NCI-H526 treated with DMSO at 0.1 percent for 48 hours (cell line): Measurements from ENCODE around the gene ELANE.
"Not testable (repeated sequence)": the region's sequence is repeated elsewhere in the genome, so short reads cannot be mapped to it uniquely, and the experiment has no call there.

Experiments
- DNase-seq: peaks from one replicate; lab custom pipeline; 2025; lab: John Stamatoyannopoulos, UW

ELANE gene

DNA sequence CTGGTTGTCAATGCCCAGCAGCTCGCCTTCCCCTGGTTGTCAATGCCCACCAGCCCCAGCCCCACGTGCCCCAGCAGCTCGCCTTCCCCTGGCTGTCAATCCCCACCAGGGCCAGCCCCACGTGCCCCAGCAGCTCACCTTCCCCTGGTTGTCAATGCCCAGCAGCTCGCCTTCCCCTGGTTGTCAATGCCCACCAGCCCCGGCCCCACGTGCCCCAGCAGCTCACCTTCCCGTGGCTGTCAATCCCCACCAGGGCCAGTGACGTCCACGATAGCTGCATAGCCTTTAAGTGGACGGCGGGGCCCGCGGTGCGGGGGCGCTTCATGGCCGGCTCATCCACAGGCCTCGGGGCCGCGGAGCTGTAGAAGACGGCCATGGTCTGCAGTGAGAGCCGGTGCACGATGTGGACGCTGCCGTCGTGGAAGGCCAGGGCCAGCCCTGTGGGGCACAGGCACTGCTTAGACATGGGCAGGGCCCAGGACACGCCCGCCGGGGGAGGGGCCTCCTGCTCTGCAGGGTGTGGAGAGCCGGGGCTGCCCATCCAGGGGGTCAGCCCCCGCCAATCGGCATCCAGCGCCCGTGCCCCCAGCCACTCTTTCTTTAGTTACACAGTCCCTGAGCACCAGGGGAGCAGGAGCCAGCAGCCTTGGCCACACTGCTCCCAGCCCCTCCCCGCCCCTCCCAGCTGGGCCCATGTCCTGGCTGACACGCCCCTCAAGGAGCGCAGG is 27.8 kb downstream of the ELANE start:
- DNase-seq, result no peak

DNA sequence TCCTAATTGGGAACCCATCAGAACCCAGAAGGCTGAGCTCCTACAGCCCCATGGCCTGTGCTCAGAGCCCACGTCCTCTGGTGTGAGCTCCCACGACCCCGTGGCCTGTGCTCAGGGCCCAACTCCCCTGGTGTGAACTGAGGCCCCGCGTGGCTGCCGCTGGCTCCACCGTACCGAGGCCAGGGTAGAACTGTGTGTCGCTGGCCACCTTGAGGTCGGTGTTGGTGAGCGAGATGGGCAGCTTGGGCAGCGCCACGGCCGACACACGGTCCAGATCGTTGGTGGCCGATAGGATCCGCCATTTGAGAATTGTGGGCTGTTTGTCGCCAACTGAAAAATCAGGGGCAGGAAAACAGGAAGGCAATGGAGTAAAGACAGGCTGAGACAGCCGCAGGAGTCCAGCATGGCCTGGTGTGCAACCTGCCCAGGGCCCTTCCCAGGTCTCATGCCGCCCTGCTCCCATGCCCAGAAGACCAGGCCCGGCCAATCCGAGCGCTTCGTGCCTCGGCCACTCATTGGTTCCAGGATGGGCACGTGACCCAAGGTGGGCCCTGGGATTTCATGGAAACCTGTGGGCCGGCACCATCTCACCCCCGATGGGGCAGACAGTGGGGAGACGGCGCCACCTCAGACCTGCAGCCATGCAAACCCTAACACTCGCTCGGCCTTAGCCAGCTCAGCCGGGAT is 29.4 kb downstream of the ELANE start:
- DNase-seq, result no peak

- no peak for DNase-seq
Observed at GRCh38 chr19:882871-883497, 30.9 kb downstream of the ELANE start.

- DNase-seq, result no peak
Observed at GRCh38 chr19:883661-884211, 31.6 kb downstream of the ELANE start.

- no peak for DNase-seq
Observed at GRCh38 chr19:884420-885211, 32.5 kb downstream of the ELANE start.

GRCh38 chr19:885536-886224 is 33.6 kb downstream of the ELANE start:
- no peak for DNase-seq

- DNase-seq, result no peak
Observed at GRCh38 chr19:887072-887471, 35.0 kb downstream of the ELANE start.

- no peak for DNase-seq
Observed at GRCh38 chr19:887599-887998, 35.5 kb downstream of the ELANE start.

DNA sequence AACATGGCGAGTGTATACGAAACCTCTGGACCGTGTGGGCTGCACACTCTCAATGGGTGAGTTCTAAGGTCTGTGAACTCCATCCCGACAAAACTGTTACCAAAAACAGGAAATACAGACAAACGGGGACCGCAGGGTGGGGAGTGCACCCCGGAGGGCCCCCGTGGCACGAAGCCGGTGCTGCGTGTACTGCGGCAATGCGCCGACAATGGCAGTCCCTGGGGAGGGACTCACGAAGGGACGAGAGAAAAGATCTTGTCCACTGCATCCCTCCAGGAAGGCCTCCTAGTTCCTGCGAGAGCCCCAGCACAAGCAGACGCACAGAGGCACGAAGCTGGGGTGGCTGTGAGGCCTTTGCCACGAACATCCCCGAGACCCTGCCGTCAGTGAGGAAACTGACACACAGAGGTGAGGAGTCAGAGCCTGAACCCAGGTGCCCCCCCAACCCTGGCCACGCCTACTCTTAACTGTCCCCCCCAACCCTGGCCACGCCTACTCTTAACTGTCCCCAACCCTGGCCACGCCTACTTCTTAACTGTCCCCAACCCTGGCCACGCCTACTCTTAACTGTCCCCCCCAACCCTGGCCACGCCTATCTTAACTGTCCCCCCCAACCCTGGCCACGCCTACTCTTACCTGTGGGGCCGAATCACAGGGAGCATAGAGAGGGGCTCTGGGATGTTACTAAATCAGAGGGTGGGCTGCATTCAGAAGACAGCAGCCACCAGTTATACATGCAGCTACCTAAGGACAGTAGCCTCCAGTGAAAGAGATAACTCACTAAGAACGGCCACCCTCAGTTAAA is 36.7 kb downstream of the ELANE start:
- DNase-seq, result no peak

DNA sequence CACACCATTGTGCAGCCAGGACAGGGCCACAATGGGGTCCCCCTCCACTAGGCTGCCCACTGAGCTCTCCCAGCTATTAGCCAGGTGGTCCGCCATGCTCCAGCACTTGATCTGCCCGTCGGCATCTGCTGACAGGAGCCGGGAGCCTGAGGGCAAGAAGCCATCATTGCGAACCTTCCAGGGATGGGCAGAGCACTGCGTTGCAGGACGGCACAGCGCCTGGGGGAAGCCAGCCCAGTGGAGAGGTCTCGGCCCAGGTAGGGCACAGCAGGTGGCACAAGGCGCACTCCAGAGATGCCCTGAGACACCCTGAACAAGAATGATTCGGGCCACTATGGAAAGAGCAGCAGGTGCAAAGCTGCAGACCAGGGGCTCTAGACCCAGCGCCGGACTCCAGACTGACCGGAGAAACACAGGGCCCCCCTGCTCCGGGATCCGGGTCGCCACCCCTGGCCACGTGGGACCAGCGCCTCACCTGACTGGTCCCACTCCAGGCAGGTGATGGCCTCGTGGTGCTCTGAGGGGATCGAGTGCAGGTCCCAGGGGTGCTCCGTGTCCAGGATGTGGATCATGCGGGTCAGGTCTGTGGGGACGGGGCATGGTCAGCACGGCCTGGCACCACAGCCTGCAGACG is 37.7 kb downstream of the ELANE start:
- no peak for DNase-seq

GRCh38 chr19:890831-891230 is 38.7 kb downstream of the ELANE start:
- DNase-seq, result no peak

DNA sequence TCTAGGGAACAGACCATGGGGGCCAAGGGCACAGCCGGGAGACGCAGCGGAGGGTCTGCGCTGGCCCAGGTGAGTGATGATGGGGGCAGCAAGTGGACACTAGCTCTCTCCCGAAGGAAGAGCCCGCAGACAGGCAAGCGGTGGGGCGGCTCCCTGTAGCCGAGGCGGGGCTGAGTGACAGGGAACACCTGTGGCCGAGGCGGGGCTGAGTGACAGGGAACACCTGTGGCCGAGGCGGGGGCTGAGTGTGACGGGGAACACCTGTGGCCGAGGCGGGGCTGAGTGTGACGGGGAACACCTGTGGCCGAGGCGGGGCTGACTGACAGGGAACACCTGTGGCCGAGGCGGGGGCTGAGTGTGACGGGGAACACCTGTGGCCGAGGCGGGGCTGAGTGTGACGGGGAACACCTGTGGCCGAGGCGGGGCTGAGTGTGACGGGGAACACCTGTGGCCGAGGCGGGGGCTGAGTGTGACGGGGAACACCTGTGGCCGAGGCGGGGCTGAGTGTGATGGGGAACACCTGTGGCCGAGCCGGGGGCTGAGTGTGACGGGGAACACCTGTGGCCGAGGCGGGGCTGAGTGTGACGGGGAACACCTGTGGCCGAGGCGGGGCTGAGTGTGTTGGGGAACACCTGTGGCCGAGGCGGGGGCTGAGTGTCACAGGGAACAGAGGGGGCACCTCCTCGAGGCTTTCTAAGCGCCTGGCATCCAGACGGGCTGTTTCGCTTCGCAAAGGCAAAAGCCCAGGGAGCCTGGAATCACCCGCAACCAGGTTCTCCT is 39.5 kb downstream of the ELANE start:
- not testable (repeated sequence) for DNase-seq

DNA sequence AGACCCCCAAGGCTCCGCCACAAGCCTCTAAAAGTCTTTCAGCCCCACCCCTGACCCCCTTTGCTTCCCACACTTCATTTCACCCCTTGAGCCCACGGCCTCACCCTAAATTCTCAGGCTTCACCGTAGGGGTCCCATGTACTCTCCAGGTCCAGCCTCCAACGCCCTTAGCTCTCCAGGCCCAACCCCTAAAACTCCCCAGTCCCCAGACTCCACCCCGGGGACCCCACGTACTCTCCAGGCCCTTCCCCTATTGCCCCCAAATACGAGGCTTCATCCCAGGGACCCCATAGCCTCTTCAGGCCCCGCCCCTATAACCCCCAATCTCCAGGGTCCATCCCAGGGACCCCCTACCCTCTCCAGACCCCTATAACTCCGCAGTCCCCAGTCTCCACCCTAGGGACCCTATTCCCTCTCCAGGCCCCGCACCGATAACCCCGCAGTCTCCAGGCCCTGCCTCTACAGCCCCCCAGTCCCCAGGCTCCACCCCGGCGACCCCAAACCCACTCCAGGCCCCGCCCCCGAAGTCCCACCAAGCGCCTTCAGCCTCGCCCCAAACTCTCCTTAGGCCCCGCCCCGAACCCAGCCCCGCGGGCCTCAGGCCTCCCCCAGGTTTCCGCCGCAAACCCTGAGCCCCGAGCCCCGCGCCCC is 40.3 kb downstream of the ELANE start:
- DNase-seq, result no peak

GRCh38 chr19:892894-893689 is 41.0 kb downstream of the ELANE start, which contains the start of the genes MED16 and RNU6-9:
TSS of gene MED16 (minus strand) at chr19:893187. CDS start at chr19:891131, 2,056 bp downstream.
TSS of gene RNU6-9 (plus strand) at chr19:893484.
- DNase-seq, result peak; percentile 68

DNA sequence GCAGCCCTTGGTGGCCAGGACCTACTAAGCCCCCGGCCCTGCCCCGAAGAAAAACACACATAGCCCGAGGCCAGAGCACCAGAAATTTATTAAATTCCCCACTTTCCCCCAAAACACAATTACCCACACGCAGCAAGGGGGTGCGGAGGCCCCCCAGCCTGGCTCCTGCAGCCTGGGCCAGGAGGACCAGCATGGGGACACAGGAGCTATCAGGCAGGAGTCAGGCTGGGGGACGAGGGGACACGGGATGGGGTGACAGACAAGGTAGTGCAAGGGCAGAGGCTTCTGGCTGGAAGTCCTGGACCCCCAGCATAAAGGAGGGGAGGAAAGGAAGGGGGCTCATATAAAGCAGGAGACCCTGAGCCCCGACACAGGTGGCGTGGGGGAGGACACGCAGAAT is 44.3 kb downstream of the ELANE start:
- no peak for DNase-seq

DNA sequence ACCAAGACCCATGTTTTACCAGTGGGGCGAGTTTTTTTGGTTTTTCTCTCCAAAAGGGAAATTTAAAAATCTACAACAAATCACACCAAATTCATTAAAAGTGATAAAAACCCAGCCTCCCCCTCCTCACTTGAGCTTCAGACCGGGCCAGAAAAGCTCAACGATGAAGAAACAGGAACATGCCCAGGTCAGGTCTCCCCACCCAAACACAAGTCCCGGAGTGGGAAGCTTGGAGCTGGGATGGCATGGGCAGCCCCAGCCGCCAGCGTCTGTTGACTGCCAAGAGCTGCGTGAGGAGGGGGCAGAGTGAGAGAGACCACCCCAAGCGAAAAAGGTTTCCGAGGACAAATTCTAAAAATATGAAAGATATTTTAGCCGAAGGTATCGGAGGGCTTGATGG is 44.9 kb downstream of the ELANE start:
- DNase-seq, result no peak

GRCh38 chr19:897442-898039 is 45.4 kb downstream of the ELANE start:
- no peak for DNase-seq
